OCI-LY1 (cell line): ENCODE data around the gene CPSF3.

Experiments used
- H2AFZ ChIP-seq: fragments of 200-600 bp; sonication (generic), shearing (Covaris generic); 2 replicates; pipeline ENCODE4 v1.6.0; 2014; ENCODE audit warnings: antibody characterized with exemption, mild to moderate bottlenecking, low read length
- H3F3A ChIP-seq: fragments of 200-600 bp; sonication (generic), shearing (Covaris generic); 2 replicates; pipeline ENCODE4 v1.6.0; 2014; ENCODE audit warnings: mild to moderate bottlenecking, antibody characterized with exemption, low read length, moderate library complexity; ENCODE audit not compliant: insufficient read depth
- H3K27ac ChIP-seq: fragments of 200-600 bp; sonication (generic); 2 replicates; pipeline ENCODE4 v1.5.1; 2014; ENCODE audit warnings: low read length, mixed run types, mild to moderate bottlenecking, low read depth; ENCODE audit not compliant: poor library complexity, severe bottlenecking
- H3K27me3 ChIP-seq: fragments of 200-600 bp; sonication (generic); 2 replicates; pipeline ENCODE4 v1.6.0; 2014; ENCODE audit warnings: antibody characterized with exemption, mild to moderate bottlenecking, low read length, moderate library complexity; ENCODE audit not compliant: insufficient read depth
- H3K36me3 ChIP-seq: fragments of 200-600 bp; sonication (generic); 2 replicates; pipeline ENCODE4 v1.6.1; 2014; ENCODE audit warnings: mild to moderate bottlenecking, antibody characterized with exemption, low read length, moderate library complexity, mixed read lengths; ENCODE audit not compliant: insufficient read depth
- H3K4me1 ChIP-seq: fragments of 200-600 bp; sonication (generic); 2 replicates; pipeline ENCODE4 v1.5.1; 2014; ENCODE audit warnings: mild to moderate bottlenecking, low read length, moderate library complexity; ENCODE audit not compliant: insufficient read depth, severe bottlenecking
- H3K4me2 ChIP-seq: fragments of 200-600 bp; sonication (generic), shearing (Covaris generic); 2 replicates; pipeline ENCODE4 v1.6.1; 2014; ENCODE audit warnings: low read length
- H3K4me3 ChIP-seq: fragments of 200-600 bp; sonication (generic); 2 replicates; pipeline ENCODE4 v1.5.1; 2014; ENCODE audit warnings: low read length, low read depth, mild to moderate bottlenecking, mixed read lengths; ENCODE audit not compliant: poor library complexity, severe bottlenecking
- H3K79me2 ChIP-seq: fragments of 200-600 bp; shearing (Covaris generic); 2 replicates; pipeline ENCODE4 v1.6.1; 2016; ENCODE audit warnings: mixed run types, low read length, mixed read lengths; ENCODE audit not compliant: insufficient read depth
- H3K9ac ChIP-seq: fragments of 200-600 bp; sonication (generic), shearing (Covaris generic); 2 replicates; pipeline ENCODE4 v1.6.1; 2014; ENCODE audit warnings: mild to moderate bottlenecking, low read length, mixed read lengths
- H3K9me2 ChIP-seq: fragments of 200-600 bp; sonication (generic), shearing (Covaris generic); 2 replicates; pipeline ENCODE4 v1.6.1; 2014; ENCODE audit warnings: low read depth, mild to moderate bottlenecking, low read length, mixed read lengths
- H3K9me3 ChIP-seq: fragments of 200-600 bp; shearing (Covaris generic); 2 replicates; pipeline ENCODE4 v1.6.1; 2014; ENCODE audit warnings: low read length, mixed read lengths
- H4K20me1 ChIP-seq: fragments of 200-600 bp; sonication (generic), shearing (Covaris generic); 2 replicates; pipeline ENCODE4 v1.6.0; 2016; ENCODE audit warnings: mild to moderate bottlenecking, low read length; ENCODE audit not compliant: insufficient read depth
- CTCF ChIP-seq: fragments of 200-600 bp; sonication (generic), shearing (Covaris generic); IDR thresholded peaks from 2 replicates; pipeline ENCODE4 v1.5.1; 2017; ENCODE audit warnings: mild to moderate bottlenecking, antibody characterized with exemption, low read length, moderate library complexity, mixed read lengths
- EZH2 ChIP-seq: fragments of 200-600 bp; sonication (generic), shearing (Covaris generic); IDR thresholded peaks from 2 replicates; pipeline ENCODE4 v1.8.0; 2017; ENCODE audit warnings: borderline replicate concordance, mixed run types, mild to moderate bottlenecking, antibody characterized with exemption, low read length, moderate library complexity, mixed read lengths

The CPSF3 gene

DNA sequence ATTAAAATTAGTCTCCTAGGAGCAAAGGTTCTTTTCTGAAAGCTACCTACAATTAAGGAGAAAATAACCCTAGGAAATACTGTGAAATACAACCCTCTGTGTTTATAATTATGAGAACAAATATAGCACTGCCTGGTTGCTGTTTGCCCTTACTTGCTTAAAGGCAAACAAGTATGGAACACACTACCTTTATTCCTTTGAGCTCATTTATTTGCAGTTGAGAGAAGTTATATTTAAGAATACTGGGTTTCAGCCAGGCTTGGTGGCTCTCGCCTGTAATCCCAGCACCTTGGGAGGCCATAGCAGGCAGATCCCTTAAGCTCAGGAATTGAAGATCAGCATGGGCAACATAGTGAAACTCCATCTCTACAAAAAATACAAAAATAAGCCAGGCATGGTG, 27.8 kb downstream of the CPSF3 start:
- H2AFZ ChIP-seq: no peak overlapping the region
- H3F3A ChIP-seq: no peaks in the 10 kb centered on the region
- no peaks in the 10 kb centered on the region for H4K20me1 ChIP-seq
- H3K36me3 ChIP-seq: peaks cover 76% of the 10 kb centered on the region
- no peak overlapping the region for H3K27ac ChIP-seq
- no peak overlapping the region for H3K4me2 ChIP-seq
- H3K9me2 ChIP-seq: no peaks in the 10 kb centered on the region
- no peaks in the 10 kb centered on the region for H3K79me2 ChIP-seq
- H3K4me3 ChIP-seq: no peak overlapping the region
- no peaks in the 10 kb centered on the region for H3K27me3 ChIP-seq
- no peak overlapping the region for H3K9ac ChIP-seq
- H3K9me3 ChIP-seq: no peaks in the 10 kb centered on the region
- H3K4me1 ChIP-seq: no peaks in the 10 kb centered on the region
- TF ChIP-seq EZH2: no peak
- TF ChIP-seq CTCF: no peak

GRCh38 chr2:9460441-9461017, 37.1 kb downstream of the CPSF3 start:
- H3K36me3 ChIP-seq: peaks cover 80% of the 10 kb centered on the region
- H3K9me3 ChIP-seq: no peaks in the 10 kb centered on the region

GRCh38 chr2:9461079-9461478, 37.6 kb downstream of the CPSF3 start:
- Histone ChIP-seq H3K79me2 (no peaks in the 10 kb centered on the region), H3K36me3 (peaks cover 82% of the 10 kb centered on the region), H3F3A (no peaks in the 10 kb centered on the region), H3K4me1 (no peaks in the 10 kb centered on the region), H4K20me1 (no peaks in the 10 kb centered on the region), H3K9me2 (no peaks in the 10 kb centered on the region), H3K4me3 (no peak overlapping the region), H3K4me2 (no peak overlapping the region), H3K9me3 (no peaks in the 10 kb centered on the region), H2AFZ (no peak overlapping the region), H3K9ac (no peak overlapping the region), H3K27ac (no peak overlapping the region), H3K27me3 (no peaks in the 10 kb centered on the region)
- TF ChIP-seq CTCF: no peak
- TF ChIP-seq EZH2: no peak

More at GRCh38 chr2:9460441-9461017, 37.1 kb downstream of the CPSF3 start:
- Histone ChIP-seq H3K4me1 (no peaks in the 10 kb centered on the region), H3F3A (no peaks in the 10 kb centered on the region), H3K27me3 (no peaks in the 10 kb centered on the region), H3K27ac (no peak overlapping the region), H3K9me2 (no peaks in the 10 kb centered on the region), H3K79me2 (no peaks in the 10 kb centered on the region), H3K9ac (no peak overlapping the region), H3K4me2 (no peak overlapping the region), H2AFZ (no peak overlapping the region), H4K20me1 (no peaks in the 10 kb centered on the region), H3K4me3 (no peak overlapping the region)
- no peak for TF ChIP-seq EZH2
- no peak for TF ChIP-seq CTCF
